ENCODE measurements around the gene PRKCE. TPM values are rescaled to one million over a fixed set of nuclear protein-coding genes. Genes with fewer than 3 reads are reported as not detected.

The PRKCE gene
- total and polyA plus RNA-seq, 2 experiments from 2014 or later: 9.6 to 11.9 TPM

DNA sequence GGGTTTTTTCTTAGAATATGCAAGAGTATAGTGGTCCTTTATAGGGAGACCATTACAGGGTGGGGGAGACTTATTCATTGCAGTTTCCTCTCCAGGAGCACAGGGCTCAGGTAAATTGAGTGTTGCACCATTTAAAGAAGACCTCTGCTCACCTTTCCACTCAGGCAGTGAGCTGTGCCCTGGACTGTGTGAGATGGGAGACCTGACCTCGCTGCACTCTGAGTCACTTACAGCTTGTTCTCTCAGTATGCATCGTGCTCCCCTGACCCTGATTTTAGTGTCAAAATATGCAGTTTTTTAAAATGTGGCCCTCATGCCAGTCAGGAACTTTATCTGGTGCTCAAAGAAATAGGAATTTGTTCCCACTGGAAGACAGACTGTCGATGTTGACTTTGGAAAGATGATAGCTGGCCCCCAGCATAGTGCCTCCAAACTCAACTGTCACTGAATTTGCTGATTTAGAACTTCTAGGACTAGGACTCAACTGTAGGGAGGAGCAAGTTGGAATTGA lies 499.0 kb downstream of the PRKCE start:
- H3K9me3 ChIP-seq (ENCODE audit: low read depth): no peaks in the 10 kb centered on the region
- peaks cover 9% of the 10 kb centered on the region for H3K4me1 ChIP-seq (ENCODE audit: insufficient read depth)
- no peak overlapping the region for H3K4me2 ChIP-seq
- no peaks in the 10 kb centered on the region for H3K79me2 ChIP-seq
- H4K20me1 ChIP-seq (ENCODE audit: insufficient read depth, poor library complexity, severe bottlenecking): no peaks in the 10 kb centered on the region
- no peaks in the 10 kb centered on the region for H3K36me3 ChIP-seq (replicated peaks; ENCODE audit: insufficient read depth, low read depth)
- TF ChIP-seq EZH2 (IDR thresholded peaks at IDR 0.05; ENCODE audit: borderline replicate concordance) (no peak), EZH2phosphoT487 (IDR thresholded peaks at IDR 0.05; ENCODE audit: low read depth, severe bottlenecking, unreplicated experiment) (no peak)
- TF ChIP-seq, protein P1, sequence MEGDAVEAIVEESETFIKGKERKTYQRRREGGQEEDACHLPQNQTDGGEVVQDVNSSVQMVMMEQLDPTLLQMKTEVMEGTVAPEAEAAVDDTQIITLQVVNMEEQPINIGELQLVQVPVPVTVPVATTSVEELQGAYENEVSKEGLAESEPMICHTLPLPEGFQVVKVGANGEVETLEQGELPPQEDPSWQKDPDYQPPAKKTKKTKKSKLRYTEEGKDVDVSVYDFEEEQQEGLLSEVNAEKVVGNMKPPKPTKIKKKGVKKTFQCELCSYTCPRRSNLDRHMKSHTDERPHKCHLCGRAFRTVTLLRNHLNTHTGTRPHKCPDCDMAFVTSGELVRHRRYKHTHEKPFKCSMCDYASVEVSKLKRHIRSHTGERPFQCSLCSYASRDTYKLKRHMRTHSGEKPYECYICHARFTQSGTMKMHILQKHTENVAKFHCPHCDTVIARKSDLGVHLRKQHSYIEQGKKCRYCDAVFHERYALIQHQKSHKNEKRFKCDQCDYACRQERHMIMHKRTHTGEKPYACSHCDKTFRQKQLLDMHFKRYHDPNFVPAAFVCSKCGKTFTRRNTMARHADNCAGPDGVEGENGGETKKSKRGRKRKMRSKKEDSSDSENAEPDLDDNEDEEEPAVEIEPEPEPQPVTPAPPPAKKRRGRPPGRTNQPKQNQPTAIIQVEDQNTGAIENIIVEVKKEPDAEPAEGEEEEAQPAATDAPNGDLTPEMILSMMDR (IDR thresholded peaks at IDR 0.05; ENCODE audit: poor library complexity): no peak
- peak overlapping the region; percentile 54 for H3K27ac ChIP-seq
- DNase-seq (ENCODE audit: low spot score): no peak
- no peak overlapping the region for H2AFZ ChIP-seq
- no peaks in the 10 kb centered on the region for H3K27me3 ChIP-seq
- H3K4me3 ChIP-seq: no peak overlapping the region
- 91% methylated on average over 3 of the region's 3 CpGs for WGBS (ENCODE audit: low lambda C conversion rate, missing lambda C conversion rate)
- no peaks in the 10 kb centered on the region for H3K9me2 ChIP-seq (replicated peaks; ENCODE audit: insufficient read depth)

DNA sequence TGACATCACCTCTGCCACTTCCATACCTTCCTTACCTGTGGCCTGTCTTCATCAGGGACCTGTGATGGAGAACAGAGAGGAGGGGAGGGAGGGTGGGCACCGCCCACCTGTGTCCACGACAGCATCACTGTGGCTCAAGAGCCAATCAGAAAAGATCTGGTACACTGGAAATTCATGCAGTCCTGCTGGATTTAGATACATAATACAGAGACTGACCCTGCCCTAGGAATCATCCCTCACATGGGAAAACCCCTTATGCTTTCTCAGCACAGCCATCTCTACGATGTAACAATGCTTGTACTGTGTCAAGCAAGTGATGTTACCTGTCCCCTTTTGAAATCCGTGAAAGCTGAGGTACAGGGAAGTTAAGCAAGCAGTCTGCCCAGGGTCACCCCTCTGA lies 500.1 kb downstream of the PRKCE start:
- 81% methylated on average over 4 of the region's 4 CpGs for WGBS (ENCODE audit: low lambda C conversion rate, missing lambda C conversion rate)
- H3K4me2 ChIP-seq: no peak overlapping the region
- H3K9me3 ChIP-seq (ENCODE audit: low read depth): no peaks in the 10 kb centered on the region

GRCh38 chr2:46153996-46154753 lies 502.7 kb downstream of the PRKCE start:
- Histone ChIP-seq H3K4me2 (no peak overlapping the region), H3K9me2 (replicated peaks; ENCODE audit: insufficient read depth) (no peaks in the 10 kb centered on the region), H3K9me3 (ENCODE audit: low read depth) (no peaks in the 10 kb centered on the region), H3K4me1 (ENCODE audit: insufficient read depth) (peaks cover 9% of the 10 kb centered on the region), H3K36me3 (replicated peaks; ENCODE audit: insufficient read depth, low read depth) (no peaks in the 10 kb centered on the region), H3K79me2 (no peaks in the 10 kb centered on the region), H3K4me3 (no peak overlapping the region), H3K27ac (no peak overlapping the region), H4K20me1 (ENCODE audit: insufficient read depth, poor library complexity, severe bottlenecking) (no peaks in the 10 kb centered on the region), H3K27me3 (no peaks in the 10 kb centered on the region), H2AFZ (no peak overlapping the region)
- no peak for DNase-seq (ENCODE audit: low spot score)
- TF ChIP-seq EZH2phosphoT487 (IDR thresholded peaks at IDR 0.05; ENCODE audit: low read depth, severe bottlenecking, unreplicated experiment) (no peak), EZH2 (IDR thresholded peaks at IDR 0.05; ENCODE audit: borderline replicate concordance) (no peak)
- TF ChIP-seq, protein P1 (IDR thresholded peaks at IDR 0.05; ENCODE audit: poor library complexity): no peak
- WGBS (ENCODE audit: low lambda C conversion rate, missing lambda C conversion rate): 84% methylated on average over 17 of the region's 23 CpGs

More for the DNA sequence above, 500.1 kb downstream of the PRKCE start:
- Histone ChIP-seq H3K9me2 (replicated peaks; ENCODE audit: insufficient read depth) (no peaks in the 10 kb centered on the region), H3K27me3 (no peaks in the 10 kb centered on the region), H3K27ac (peak overlapping the region; percentile 37), H3K36me3 (replicated peaks; ENCODE audit: insufficient read depth, low read depth) (no peaks in the 10 kb centered on the region), H3K79me2 (no peaks in the 10 kb centered on the region), H4K20me1 (ENCODE audit: insufficient read depth, poor library complexity, severe bottlenecking) (no peaks in the 10 kb centered on the region), H3K4me1 (ENCODE audit: insufficient read depth) (peaks cover 9% of the 10 kb centered on the region), H3K4me3 (no peak overlapping the region), H2AFZ (no peak overlapping the region)
- TF ChIP-seq EZH2phosphoT487 (IDR thresholded peaks at IDR 0.05; ENCODE audit: low read depth, severe bottlenecking, unreplicated experiment): no peak
- TF ChIP-seq EZH2 (IDR thresholded peaks at IDR 0.05; ENCODE audit: borderline replicate concordance): no peak
- TF ChIP-seq, protein P1 (IDR thresholded peaks at IDR 0.05; ENCODE audit: poor library complexity): no peak
- no peak for DNase-seq (ENCODE audit: low spot score)
